Measurements from ENCODE around the gene STAT1.

GRCh38 chr2:191012346-191012745, 1.6 kb downstream of the STAT1 start:
- TF ChIP-seq CTCF (IDR thresholded peaks at IDR 0.05): no peak
- TF ChIP-seq EZH2phosphoT487 (IDR thresholded peaks at IDR 0.05): no peak
- TF ChIP-seq EZH2 (IDR thresholded peaks at IDR 0.05): no peak

Data from neural progenitor cell (in vitro differentiated cells).